Effector memory CD4-positive, alpha-beta T cell (primary cell): ENCODE results near the gene TBC1D30.
A peak's percentile ranks its signal among the peaks of the same experiment; 100 is the strongest.

Experiments
- DNase-seq, 3 donors: peaks; one replicate each; pipeline ENCODE4 v3.0.0-alpha.2; 2020
- H3K27ac ChIP-seq: 2 replicates; pipeline ENCODE4 v1.7.0; 2013; ENCODE audit warnings: mild to moderate bottlenecking, low read length, moderate library complexity; ENCODE audit not compliant: insufficient read depth, poor library complexity, severe bottlenecking
- H3K27me3 ChIP-seq: replicated peaks from 2 replicates; pipeline ENCODE4 v1.7.0; 2013; ENCODE audit warnings: mild to moderate bottlenecking, low read length; ENCODE audit not compliant: insufficient read depth, control insufficient read depth, poor library complexity, severe bottlenecking
- H3K36me3 ChIP-seq: 2 replicates; pipeline ENCODE4 v1.7.0; 2013; ENCODE audit warnings: mild to moderate bottlenecking, low read length, moderate library complexity; ENCODE audit not compliant: control insufficient read depth, insufficient read depth
- H3K4me1 ChIP-seq: 2 replicates; pipeline ENCODE4 v1.7.0; 2013; ENCODE audit warnings: low read length, mild to moderate bottlenecking; ENCODE audit not compliant: control insufficient read depth, insufficient read depth, poor library complexity, severe bottlenecking
- H3K4me3 ChIP-seq: 2 replicates; pipeline ENCODE4 v1.7.0; 2013; ENCODE audit warnings: low read length, low read depth, mild to moderate bottlenecking; ENCODE audit not compliant: insufficient read depth, poor library complexity, severe bottlenecking
- H3K9me3 ChIP-seq: 2 replicates; pipeline ENCODE4 v1.7.0; 2013; ENCODE audit warnings: mild to moderate bottlenecking, low read length, moderate library complexity; ENCODE audit not compliant: control insufficient read depth

The TBC1D30 gene

DNA sequence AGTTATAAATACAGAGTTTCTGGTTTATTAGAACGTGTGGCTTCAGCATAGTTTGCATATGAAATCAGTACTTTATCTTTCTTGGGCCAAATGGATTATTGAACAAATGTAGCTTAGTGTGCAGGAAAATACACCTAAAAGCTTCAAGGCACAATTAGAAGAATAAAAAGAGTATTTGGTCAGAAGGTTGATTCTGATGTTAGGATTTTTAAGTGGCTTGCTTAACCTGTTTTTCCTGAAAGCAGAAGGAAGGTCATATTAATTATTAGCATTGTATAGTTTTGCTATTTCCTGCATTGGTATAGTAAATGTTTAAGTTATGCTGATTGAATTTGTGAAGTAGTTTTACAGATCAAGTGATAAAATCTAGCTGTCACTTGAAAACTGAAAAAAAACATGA is 34.3 kb upstream of the TBC1D30 start:
- Histone ChIP-seq H3K4me1 (no peaks in the 10 kb centered on the region), H3K4me3 (no peak overlapping the region), H3K9me3 (no peaks in the 10 kb centered on the region), H3K27me3 (no peaks in the 10 kb centered on the region), H3K36me3 (no peaks in the 10 kb centered on the region), H3K27ac (no peak overlapping the region)
- no peak for DNase-seq

GRCh38 chr12:64791036-64791435 is 33.4 kb upstream of the TBC1D30 start:
- Histone ChIP-seq H3K4me1 (no peaks in the 10 kb centered on the region), H3K36me3 (no peaks in the 10 kb centered on the region), H3K27ac (no peak overlapping the region), H3K9me3 (no peaks in the 10 kb centered on the region), H3K27me3 (no peaks in the 10 kb centered on the region), H3K4me3 (no peak overlapping the region)
- no peak for DNase-seq

- H3K36me3 ChIP-seq = no peaks in the 10 kb centered on the region
- no peaks in the 10 kb centered on the region for H3K4me1 ChIP-seq
- DNase-seq = no peak
- H3K9me3 ChIP-seq = no peaks in the 10 kb centered on the region
- no peak overlapping the region for H3K4me3 ChIP-seq
- no peaks in the 10 kb centered on the region for H3K27me3 ChIP-seq
- no peak overlapping the region for H3K27ac ChIP-seq
Observed at GRCh38 chr12:64792128-64792527, 32.3 kb upstream of the TBC1D30 start.

- DNase-seq = no peak
- H3K4me3 ChIP-seq = no peak overlapping the region
- H3K36me3 ChIP-seq = no peaks in the 10 kb centered on the region
Observed at GRCh38 chr12:64793610-64794009, 30.8 kb upstream of the TBC1D30 start.

DNA sequence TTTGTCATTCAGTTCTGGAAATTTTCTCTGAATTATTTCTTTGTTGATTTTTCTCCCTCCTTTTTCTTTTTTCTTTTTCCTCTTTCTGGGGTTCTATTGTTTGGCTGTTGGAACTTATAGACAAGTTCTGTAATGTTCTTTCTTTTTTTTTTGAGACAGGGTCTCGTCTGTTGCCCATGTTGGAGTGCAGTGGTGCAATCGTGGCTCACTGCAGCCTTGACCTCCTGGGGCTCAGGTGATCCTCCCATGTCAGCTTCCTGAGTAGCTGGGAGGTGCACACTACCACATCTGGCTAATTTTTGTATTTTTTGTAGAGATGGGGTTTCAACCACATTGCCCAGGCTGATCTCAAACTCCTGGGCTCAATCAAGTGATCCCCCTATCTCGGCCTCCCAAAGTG is 30.1 kb upstream of the TBC1D30 start:
- Histone ChIP-seq H3K9me3 (no peaks in the 10 kb centered on the region), H3K4me1 (no peaks in the 10 kb centered on the region)

More at GRCh38 chr12:64793610-64794009, 30.8 kb upstream of the TBC1D30 start:
- H3K27ac ChIP-seq = no peak overlapping the region
- H3K9me3 ChIP-seq = no peaks in the 10 kb centered on the region
- H3K4me1 ChIP-seq = no peaks in the 10 kb centered on the region
- no peaks in the 10 kb centered on the region for H3K27me3 ChIP-seq

DNA sequence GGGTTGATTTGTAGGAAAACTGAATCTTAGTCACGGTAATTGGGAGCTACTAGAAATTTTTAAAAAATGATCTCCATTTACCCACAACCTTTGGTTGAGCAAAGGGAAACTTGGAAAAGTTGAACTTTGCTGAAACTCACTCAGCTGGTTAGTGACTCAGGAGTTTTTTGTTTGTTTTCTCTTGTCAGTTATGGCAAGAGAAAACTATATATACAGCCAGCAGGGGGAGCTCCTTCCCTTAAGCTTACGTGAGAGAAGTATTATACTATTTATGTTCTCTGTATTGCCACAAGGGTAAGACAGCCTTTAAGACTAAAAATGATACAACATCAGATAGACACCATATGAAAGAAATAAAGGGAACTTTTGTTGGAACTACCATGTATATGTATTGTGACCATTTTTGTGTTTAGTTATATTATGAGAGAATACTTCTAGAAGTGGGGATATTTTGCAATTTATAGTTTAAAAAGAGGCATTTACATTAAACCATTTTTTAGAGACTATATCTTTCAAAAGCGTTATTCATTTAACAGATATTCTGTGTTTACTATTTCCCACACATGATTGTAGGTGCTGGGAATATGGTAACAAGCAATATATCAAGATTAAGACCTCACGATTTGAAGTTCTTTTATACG is 28.1 kb upstream of the TBC1D30 start:
- H3K27me3 ChIP-seq = no peaks in the 10 kb centered on the region
- no peak overlapping the region for H3K4me3 ChIP-seq
- H3K36me3 ChIP-seq = no peaks in the 10 kb centered on the region
- no peaks in the 10 kb centered on the region for H3K9me3 ChIP-seq
- DNase-seq = peak in 1 of 3 donors; percentile 33
- no peak overlapping the region for H3K27ac ChIP-seq
- H3K4me1 ChIP-seq = no peaks in the 10 kb centered on the region

More for the DNA sequence above, 30.1 kb upstream of the TBC1D30 start:
- Histone ChIP-seq H3K27ac (no peak overlapping the region), H3K27me3 (no peaks in the 10 kb centered on the region), H3K36me3 (no peaks in the 10 kb centered on the region), H3K4me3 (no peak overlapping the region)
- DNase-seq = no peak

DNA sequence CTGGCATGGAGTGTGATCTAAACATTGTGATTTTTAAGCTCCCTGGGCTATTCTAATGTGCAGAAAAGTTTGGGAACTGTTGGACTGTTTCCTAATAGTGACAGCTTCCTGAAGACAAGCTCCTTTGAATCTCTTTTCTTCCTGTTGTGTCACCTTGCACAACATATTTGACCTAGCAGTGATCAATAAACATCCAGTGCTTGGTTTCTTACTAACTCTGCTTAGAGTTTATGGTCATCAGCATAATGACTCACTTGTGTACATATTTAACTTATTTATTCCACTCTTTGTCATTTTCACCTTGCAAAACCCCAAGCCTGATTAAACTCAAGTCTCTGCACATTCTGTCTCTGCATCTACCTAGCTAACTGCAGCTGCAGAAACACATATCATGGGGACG is 27.3 kb upstream of the TBC1D30 start:
- no peak for DNase-seq
- Histone ChIP-seq H3K36me3 (no peaks in the 10 kb centered on the region), H3K4me1 (no peaks in the 10 kb centered on the region), H3K27me3 (no peaks in the 10 kb centered on the region), H3K4me3 (no peak overlapping the region), H3K27ac (no peak overlapping the region), H3K9me3 (no peaks in the 10 kb centered on the region)

DNA sequence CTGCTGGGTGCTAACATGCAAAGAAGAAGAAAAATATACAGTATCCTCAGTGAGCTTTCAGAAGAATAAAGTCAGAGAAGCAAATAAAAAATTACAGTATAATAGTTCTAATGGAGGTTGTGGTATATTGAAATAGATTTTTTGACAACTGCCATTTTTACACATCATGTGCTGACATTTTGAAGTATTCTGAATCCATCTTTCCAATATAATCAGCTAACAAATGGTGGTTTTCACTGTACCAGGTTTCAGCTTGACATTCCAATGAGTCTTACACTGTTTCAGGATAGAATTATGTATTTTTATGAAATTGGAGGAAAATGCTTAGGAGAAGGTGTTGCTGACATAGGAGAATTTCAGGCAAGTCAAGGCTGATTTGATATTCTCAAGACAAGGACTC is 26.3 kb upstream of the TBC1D30 start:
- H3K4me1 ChIP-seq = no peaks in the 10 kb centered on the region
- H3K36me3 ChIP-seq = no peaks in the 10 kb centered on the region
- no peak overlapping the region for H3K27ac ChIP-seq
- no peaks in the 10 kb centered on the region for H3K27me3 ChIP-seq
- DNase-seq = no peak
- H3K9me3 ChIP-seq = no peaks in the 10 kb centered on the region
- no peak overlapping the region for H3K4me3 ChIP-seq

GRCh38 chr12:64800640-64801039 is 23.8 kb upstream of the TBC1D30 start:
- Histone ChIP-seq H3K9me3 (no peaks in the 10 kb centered on the region), H3K27ac (no peak overlapping the region), H3K4me3 (no peak overlapping the region), H3K27me3 (no peaks in the 10 kb centered on the region), H3K36me3 (no peaks in the 10 kb centered on the region), H3K4me1 (no peaks in the 10 kb centered on the region)
- DNase-seq = no peak

- H3K4me3 ChIP-seq = no peak overlapping the region
- no peaks in the 10 kb centered on the region for H3K36me3 ChIP-seq
- DNase-seq = no peak
- no peak overlapping the region for H3K27ac ChIP-seq
- no peaks in the 10 kb centered on the region for H3K27me3 ChIP-seq
- no peaks in the 10 kb centered on the region for H3K9me3 ChIP-seq
- no peaks in the 10 kb centered on the region for H3K4me1 ChIP-seq
Observed at GRCh38 chr12:64801381-64801780, 23.1 kb upstream of the TBC1D30 start.
